ENCODE data around the gene FABP7.

Gene FABP7

DNA sequence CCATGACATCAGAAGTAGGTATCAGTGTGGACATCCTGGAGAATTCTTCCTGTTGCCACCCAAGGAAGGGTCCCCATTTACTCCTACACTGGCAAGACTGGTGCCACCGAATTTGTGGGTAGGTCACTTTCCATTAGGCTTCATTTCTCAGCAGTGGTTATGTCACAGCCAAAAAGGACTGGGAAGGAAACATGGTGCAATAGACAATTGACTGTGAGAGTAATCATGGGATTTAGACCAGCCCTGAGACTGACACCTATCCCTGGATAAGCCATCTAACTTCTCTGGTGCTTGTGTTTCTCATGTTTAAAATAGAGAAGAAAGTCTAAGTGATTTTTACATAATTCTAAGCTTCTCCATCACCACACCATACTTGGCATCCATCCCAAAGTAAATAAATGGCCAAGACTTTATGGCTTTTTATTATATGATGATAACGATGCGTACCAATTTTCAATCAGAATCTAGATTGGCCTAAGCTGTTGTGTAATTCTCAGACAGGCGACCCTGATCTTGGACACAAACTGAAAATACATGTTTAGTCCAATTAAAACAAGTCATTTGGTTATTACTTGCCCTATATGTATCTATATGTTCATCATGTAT, 19.7 kb downstream of the FABP7 start:
- no peak for DNase-seq

GRCh38 chr6:122799916-122800686, 20.6 kb downstream of the FABP7 start:
- DNase-seq: no peak

GRCh38 chr6:122800906-122801305, 21.4 kb downstream of the FABP7 start:
- no peak for DNase-seq

GRCh38 chr6:122801397-122801796, 21.9 kb downstream of the FABP7 start:
- DNase-seq: no peak

GRCh38 chr6:122803171-122803661, 23.7 kb downstream of the FABP7 start:
- DNase-seq: no peak

- no peak for DNase-seq
Observed at GRCh38 chr6:122804962-122805485, 25.5 kb downstream of the FABP7 start.

GRCh38 chr6:122806291-122806690, 26.8 kb downstream of the FABP7 start:
- DNase-seq: no peak

DNA sequence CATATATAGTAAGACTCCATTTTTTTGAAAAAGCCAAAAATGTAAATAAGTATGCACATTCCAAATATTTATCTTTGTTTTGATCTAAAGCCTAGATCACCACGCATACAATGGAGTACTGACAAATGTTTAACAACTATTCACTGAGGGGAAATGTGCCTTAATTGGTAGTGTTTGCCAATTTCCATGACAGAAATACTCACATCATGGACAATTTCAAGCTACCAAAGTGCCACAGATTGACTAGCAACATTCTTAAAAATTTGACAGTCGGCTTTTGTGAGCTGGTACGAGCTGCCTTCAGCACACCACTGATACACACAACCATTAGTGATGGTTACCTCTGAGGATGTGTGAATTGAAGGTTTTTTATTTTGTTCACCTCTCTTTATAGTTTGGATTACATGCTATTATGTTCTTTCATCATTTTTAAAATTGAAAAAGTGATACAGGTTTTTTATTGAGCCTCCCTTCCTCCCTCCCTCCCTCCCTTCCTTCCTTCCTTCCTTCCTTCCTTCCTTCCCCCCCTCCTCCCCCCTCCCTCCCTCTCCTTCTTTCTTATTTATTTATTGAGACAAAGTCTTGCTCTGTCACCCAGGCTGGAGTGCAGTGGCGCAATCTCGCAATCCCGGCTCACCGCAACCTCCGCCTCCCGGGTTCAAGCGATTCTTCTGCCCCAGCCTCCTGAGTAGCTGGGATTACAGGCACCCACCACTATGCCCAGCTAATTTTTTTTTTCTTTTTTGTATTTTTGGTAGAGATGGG, 28.8 kb downstream of the FABP7 start:
- DNase-seq: no peak

DNA sequence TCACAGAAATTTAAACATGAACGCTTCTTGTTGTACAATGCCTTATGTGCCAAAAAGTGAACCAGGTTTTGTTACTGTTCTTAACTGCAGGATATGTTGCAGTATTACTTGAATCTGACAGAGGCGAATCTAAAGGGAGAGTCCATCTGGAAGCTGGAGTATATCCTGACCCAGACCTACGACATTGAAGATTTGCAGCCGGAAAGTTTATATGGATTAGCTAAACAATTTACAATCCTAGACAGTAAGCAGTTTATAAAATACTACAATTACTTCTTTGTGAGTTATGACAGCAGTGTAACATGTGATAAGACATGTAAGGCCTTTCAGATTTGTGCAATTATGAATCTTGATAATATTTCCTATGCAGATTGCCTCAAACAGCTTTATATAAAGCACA, 29.5 kb downstream of the FABP7 start:
- DNase-seq: no peak

GRCh38 chr6:122809691-122810090, 30.2 kb downstream of the FABP7 start:
- DNase-seq: no peak

DNA sequence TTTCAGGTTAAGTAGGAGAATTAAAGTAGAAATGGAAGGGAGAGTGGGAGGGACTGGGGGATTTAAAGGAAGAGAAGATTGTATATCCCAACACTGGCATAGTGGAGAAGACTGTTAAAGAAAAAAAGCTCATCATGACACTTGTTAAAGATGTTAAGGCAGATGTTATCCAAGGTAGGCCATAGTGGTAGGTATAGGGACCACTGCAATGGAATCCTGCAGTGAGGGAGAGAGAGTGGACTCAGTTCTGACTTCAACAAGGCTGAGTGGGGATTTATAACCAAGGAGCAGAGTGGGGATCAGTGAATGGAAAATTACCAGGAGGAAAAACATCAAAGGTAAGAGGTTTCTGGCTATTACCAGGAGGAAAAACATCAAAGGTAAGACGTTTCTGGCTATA, 30.7 kb downstream of the FABP7 start:
- no peak for DNase-seq

DNA sequence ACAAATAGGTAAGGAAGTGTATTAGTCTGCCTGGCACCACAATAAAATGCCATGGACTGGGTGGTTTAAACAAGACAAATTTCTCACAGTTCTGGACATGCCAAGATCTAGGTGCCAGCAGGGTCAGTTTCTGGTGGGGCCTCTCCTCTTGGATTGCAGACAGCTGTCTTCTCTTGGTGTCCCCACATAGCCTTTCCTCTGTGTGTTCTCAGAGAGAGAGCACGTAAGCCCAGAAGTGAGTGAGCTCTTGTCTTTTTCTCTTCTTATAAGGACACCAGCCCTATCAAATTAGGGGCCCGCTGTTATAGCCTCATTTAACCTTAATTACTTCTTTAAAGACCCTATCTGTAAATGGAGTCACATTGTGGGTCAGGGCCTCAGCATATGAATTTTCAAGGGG, 37.8 kb downstream of the FABP7 start:
- no peak for DNase-seq

GRCh38 chr6:122817766-122818165, 38.2 kb downstream of the FABP7 start:
- DNase-seq: no peak

GRCh38 chr6:122818866-122819265, 39.4 kb downstream of the FABP7 start:
- DNase-seq: no peak

- no peak for DNase-seq
Observed at GRCh38 chr6:122821095-122821494, 41.6 kb downstream of the FABP7 start.

- no peak for DNase-seq
Observed at GRCh38 chr6:122825163-122825562, 45.6 kb downstream of the FABP7 start.

- DNase-seq: no peak
Observed at GRCh38 chr6:122829456-122829855, 49.9 kb downstream of the FABP7 start.

- DNase-seq: no peak
Observed at GRCh38 chr6:122831511-122831910, 52.0 kb downstream of the FABP7 start.

- no peak for DNase-seq
Observed at GRCh38 chr6:122832459-122832858, 52.9 kb downstream of the FABP7 start.

GRCh38 chr6:122833021-122833491, 53.5 kb downstream of the FABP7 start:
- no peak for DNase-seq

All from stimulated activated CD4-positive, alpha-beta T cell treated with anti-CD3 and anti-CD28 coated beads, Interleukin-2, amount 100 ng/mL, for 48 hours (primary cell).